ENCODE measurements around the gene TRIM44.

TRIM44 gene

GRCh38 chr11:35624316-35624715, 38.3 kb upstream of the TRIM44 start:
- H3K4me3 ChIP-seq (ENCODE audit: low read length): no peak overlapping the region
- H3K27me3 ChIP-seq (ENCODE audit: control insufficient read depth, low read length): peaks cover 16% of the 10 kb centered on the region
- no peaks in the 10 kb centered on the region for H4K20me1 ChIP-seq (ENCODE audit: control insufficient read depth, insufficient read depth, low read depth, low read length)
- H3K9me2 ChIP-seq (replicated peaks; ENCODE audit: control insufficient read depth, low read length): no peaks in the 10 kb centered on the region
- no peaks in the 10 kb centered on the region for H3K36me3 ChIP-seq (ENCODE audit: control insufficient read depth, low read length)
- no peak for TF ChIP-seq EZH2phosphoT487 (IDR thresholded peaks at IDR 0.05; ENCODE audit: borderline replicate concordance, low read length)
- TF ChIP-seq CTCF (IDR thresholded peaks at IDR 0.05; ENCODE audit: low read depth, low read length, poor library complexity, severe bottlenecking): no peak
- H3K9me3 ChIP-seq (ENCODE audit: control insufficient read depth, insufficient read depth, low read length): no peaks in the 10 kb centered on the region
- H3K4me1 ChIP-seq (ENCODE audit: control insufficient read depth, low read length): no peaks in the 10 kb centered on the region
- H3K27ac ChIP-seq (ENCODE audit: low read depth, low read length): no peak overlapping the region
- H3K79me2 ChIP-seq (ENCODE audit: control insufficient read depth, low read length): no peaks in the 10 kb centered on the region
- H3K4me2 ChIP-seq (ENCODE audit: low read length): no peak overlapping the region
- H3F3A ChIP-seq (ENCODE audit: control insufficient read depth, insufficient read depth): no peaks in the 10 kb centered on the region

- H3K9me2 ChIP-seq (replicated peaks; ENCODE audit: control insufficient read depth, low read length): no peaks in the 10 kb centered on the region
- no peaks in the 10 kb centered on the region for H4K20me1 ChIP-seq (ENCODE audit: control insufficient read depth, insufficient read depth, low read depth, low read length)
- H3K27me3 ChIP-seq (ENCODE audit: control insufficient read depth, low read length): peaks cover 14% of the 10 kb centered on the region; the same call in 1 of the 2 replicates
- no peaks in the 10 kb centered on the region for H3K79me2 ChIP-seq (ENCODE audit: control insufficient read depth, low read length)
- no peaks in the 10 kb centered on the region for H3K36me3 ChIP-seq (ENCODE audit: control insufficient read depth, low read length)
- H3F3A ChIP-seq (ENCODE audit: control insufficient read depth, insufficient read depth): no peaks in the 10 kb centered on the region
- no peak overlapping the region for H3K4me2 ChIP-seq (ENCODE audit: low read length)
- H3K4me1 ChIP-seq (ENCODE audit: control insufficient read depth, low read length): no peaks in the 10 kb centered on the region
- H3K4me3 ChIP-seq (ENCODE audit: low read length): no peak overlapping the region
- TF ChIP-seq EZH2phosphoT487 (IDR thresholded peaks at IDR 0.05; ENCODE audit: borderline replicate concordance, low read length): no peak
- TF ChIP-seq CTCF (IDR thresholded peaks at IDR 0.05; ENCODE audit: low read depth, low read length, poor library complexity, severe bottlenecking): no peak
- no peak overlapping the region for H3K27ac ChIP-seq (ENCODE audit: low read depth, low read length)
- H3K9me3 ChIP-seq (ENCODE audit: control insufficient read depth, insufficient read depth, low read length): no peaks in the 10 kb centered on the region
Observed at GRCh38 chr11:35624781-35625180, 37.8 kb upstream of the TRIM44 start.

GRCh38 chr11:35626501-35626900, 36.1 kb upstream of the TRIM44 start:
- H3K79me2 ChIP-seq (ENCODE audit: control insufficient read depth, low read length): no peaks in the 10 kb centered on the region
- H3K4me1 ChIP-seq (ENCODE audit: control insufficient read depth, low read length): no peaks in the 10 kb centered on the region
- peaks cover 5% of the 10 kb centered on the region; the same call in 1 of the 2 replicates for H3K27me3 ChIP-seq (ENCODE audit: control insufficient read depth, low read length)
- no peaks in the 10 kb centered on the region for H3K9me3 ChIP-seq (ENCODE audit: control insufficient read depth, insufficient read depth, low read length)
- no peaks in the 10 kb centered on the region for H4K20me1 ChIP-seq (ENCODE audit: control insufficient read depth, insufficient read depth, low read depth, low read length)
- H3K4me3 ChIP-seq (ENCODE audit: low read length): no peak overlapping the region
- H3K4me2 ChIP-seq (ENCODE audit: low read length): no peak overlapping the region
- H3K27ac ChIP-seq (ENCODE audit: low read depth, low read length): no peak overlapping the region
- no peak for TF ChIP-seq EZH2phosphoT487 (IDR thresholded peaks at IDR 0.05; ENCODE audit: borderline replicate concordance, low read length)
- TF ChIP-seq CTCF (IDR thresholded peaks at IDR 0.05; ENCODE audit: low read depth, low read length, poor library complexity, severe bottlenecking): no peak
- H3F3A ChIP-seq (ENCODE audit: control insufficient read depth, insufficient read depth): no peaks in the 10 kb centered on the region
- H3K36me3 ChIP-seq (ENCODE audit: control insufficient read depth, low read length): no peaks in the 10 kb centered on the region
- no peaks in the 10 kb centered on the region for H3K9me2 ChIP-seq (replicated peaks; ENCODE audit: control insufficient read depth, low read length)

- Histone ChIP-seq H3K79me2 (ENCODE audit: control insufficient read depth, low read length) (no peaks in the 10 kb centered on the region), H3F3A (ENCODE audit: control insufficient read depth, insufficient read depth) (no peaks in the 10 kb centered on the region), H3K27ac (ENCODE audit: low read depth, low read length) (no peak overlapping the region), H3K27me3 (ENCODE audit: control insufficient read depth, low read length) (no peaks in the 10 kb centered on the region), H3K9me3 (ENCODE audit: control insufficient read depth, insufficient read depth, low read length) (no peaks in the 10 kb centered on the region), H4K20me1 (ENCODE audit: control insufficient read depth, insufficient read depth, low read depth, low read length) (no peaks in the 10 kb centered on the region), H3K4me3 (ENCODE audit: low read length) (no peak overlapping the region), H3K9me2 (replicated peaks; ENCODE audit: control insufficient read depth, low read length) (no peaks in the 10 kb centered on the region), H3K4me2 (ENCODE audit: low read length) (no peak overlapping the region), H3K36me3 (ENCODE audit: control insufficient read depth, low read length) (no peaks in the 10 kb centered on the region), H3K4me1 (ENCODE audit: control insufficient read depth, low read length) (no peaks in the 10 kb centered on the region)
- no peak for TF ChIP-seq EZH2phosphoT487 (IDR thresholded peaks at IDR 0.05; ENCODE audit: borderline replicate concordance, low read length)
- no peak for TF ChIP-seq CTCF (IDR thresholded peaks at IDR 0.05; ENCODE audit: low read depth, low read length, poor library complexity, severe bottlenecking)
Observed at GRCh38 chr11:35629511-35629910, 33.1 kb upstream of the TRIM44 start.
